Fibroblast of skin of back (primary cell): Measurements from ENCODE around the gene EXOC4.
"Not testable (repeated sequence)": the region's sequence is repeated elsewhere in the genome, so short reads cannot be mapped to it uniquely, and the experiment has no call there.

ENCODE experiments used
- DNase-seq: peaks from one replicate; pipeline ENCODE4 v3.0.0-alpha.2; 2013

EXOC4 gene

DNA sequence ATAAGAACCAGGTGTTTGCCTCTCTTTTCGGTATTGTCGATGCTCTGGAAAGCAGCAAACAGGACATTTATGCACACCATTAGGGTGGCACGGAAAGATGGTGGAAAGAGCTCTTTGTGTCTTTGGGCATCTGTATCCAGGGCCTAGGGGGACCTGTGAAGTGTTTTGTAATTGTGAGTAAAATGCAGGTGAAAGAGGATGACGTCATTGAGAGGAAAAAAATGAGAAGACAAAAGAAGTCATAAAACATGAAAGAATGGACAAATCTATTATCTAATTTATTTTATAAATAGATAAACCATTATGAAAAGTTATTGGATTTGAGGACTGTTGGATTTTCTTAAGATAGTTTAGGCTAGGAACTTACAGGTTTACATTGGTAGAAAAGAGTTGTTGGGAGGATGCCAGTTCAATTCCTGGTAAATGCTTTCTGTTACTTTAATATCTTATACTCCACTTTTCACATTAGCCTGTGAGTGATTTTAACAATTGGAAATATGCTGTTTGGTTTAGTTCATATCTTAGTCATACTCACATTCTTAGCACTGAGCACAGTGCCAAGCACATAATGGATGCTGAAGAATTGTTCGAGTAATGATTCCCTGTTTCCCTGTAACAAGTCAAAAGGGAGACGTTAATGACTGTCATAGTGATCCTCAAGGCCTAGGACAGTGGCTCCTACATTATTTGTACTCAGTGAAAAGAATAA lies 62.6 kb downstream of the EXOC4 start:
- peak; percentile 68 for DNase-seq

DNA sequence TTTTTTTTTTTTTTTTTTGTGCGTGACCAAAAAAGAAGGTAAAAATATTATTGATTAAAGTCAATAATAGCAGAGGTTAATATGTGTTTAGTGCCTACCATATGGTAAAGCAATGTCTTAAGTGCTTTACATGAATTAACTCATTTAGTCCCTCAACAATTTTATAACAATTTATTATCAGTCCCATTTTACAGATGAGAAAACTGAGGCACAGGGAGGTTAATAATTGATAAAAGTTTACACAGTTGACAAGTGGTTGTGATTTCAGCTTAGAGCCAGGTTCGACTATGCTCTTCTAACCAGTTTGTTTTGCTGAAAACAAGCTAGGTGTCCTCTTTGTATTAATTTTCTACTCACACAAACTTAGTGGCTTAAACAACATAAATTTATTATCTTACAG lies 67.0 kb downstream of the EXOC4 start:
- DNase-seq: no peak

DNA sequence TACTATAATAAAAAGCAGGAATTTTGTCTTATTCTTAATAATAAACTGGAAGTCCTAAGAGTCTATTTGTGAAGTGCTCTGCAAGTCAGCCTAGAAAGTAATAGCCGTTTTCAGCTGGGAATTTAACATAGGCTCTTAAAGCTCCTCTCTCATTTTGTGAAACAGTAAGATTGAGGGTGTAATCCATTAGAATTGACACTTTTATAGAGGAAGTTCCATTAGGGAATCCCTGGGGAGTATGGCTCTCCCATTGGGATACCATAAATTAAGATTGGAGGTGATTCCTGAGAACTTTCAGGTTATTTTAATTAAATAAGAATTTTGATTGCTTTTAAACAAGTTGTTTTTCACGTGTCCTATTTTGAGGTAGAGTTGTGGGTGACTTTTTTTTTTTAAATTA lies 68.0 kb downstream of the EXOC4 start:
- DNase-seq: no peak

GRCh38 chr7:133321366-133321765 lies 68.5 kb downstream of the EXOC4 start:
- DNase-seq: not testable (repeated sequence)

DNA sequence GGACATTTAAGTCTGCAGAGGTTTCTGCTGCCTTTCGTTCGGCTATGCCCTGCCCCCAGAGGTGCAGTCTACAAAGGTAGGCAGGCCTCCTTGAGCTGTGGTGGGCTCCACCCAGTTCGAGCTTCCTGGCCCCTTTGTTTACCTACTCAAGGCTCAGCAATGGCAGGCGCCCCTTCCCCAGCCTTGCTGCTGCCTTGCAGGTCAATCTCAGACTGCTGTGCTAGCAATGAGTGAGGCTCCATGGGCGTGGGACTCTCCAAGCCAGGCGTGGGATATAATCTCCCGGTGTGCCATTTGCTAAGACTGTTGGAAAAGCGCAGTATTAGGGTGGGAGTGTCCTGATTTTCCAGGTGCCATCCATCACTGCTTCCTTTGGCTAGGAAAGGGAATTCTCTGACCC lies 73.9 kb downstream of the EXOC4 start:
- DNase-seq: not testable (repeated sequence)

DNA sequence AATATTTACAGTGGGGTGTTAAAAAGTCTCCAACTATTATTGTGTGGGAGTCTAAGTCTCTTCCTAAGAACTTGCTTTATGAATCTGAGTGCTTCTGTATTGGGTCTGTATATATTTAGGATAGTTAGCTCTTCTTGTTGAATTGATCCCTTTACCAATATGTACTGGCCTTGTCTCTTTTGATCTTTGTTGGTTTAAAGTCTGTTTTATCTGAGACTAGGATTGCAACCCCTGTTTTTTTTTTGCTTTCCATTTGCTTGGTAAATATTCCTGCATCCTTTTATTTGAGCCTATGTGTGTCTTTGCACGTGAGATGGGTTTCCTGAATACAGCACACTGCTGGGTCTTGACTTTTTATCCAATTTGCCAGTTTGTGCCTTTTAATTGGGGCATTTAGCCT lies 75.1 kb downstream of the EXOC4 start:
- DNase-seq: not testable (repeated sequence)

DNA sequence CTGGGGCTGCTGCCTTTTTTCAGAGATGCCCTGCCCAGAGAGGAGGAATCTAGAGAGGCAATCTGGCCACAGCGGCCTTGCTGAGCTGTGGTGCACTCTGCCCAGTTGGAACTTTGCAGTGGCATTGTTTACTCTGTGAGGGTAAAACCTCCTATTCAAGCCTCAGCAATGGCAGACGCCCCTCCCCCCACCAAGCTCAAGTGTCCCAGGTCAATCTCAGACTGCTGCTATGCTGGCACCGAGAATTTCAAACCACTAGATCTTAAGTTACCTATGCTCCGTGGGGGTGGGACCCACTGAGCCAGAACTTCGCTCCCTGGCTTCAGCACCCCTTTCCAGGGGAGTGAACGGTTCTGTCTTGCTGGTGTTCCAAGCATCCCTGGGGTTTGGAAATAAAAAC lies 77.2 kb downstream of the EXOC4 start:
- DNase-seq: no peak

- peak; percentile 10 for DNase-seq
Measured at GRCh38 chr7:133331861-133332260, 79.0 kb downstream of the EXOC4 start.

- DNase-seq: no peak
Measured at GRCh38 chr7:133339772-133340171, 86.9 kb downstream of the EXOC4 start.

- DNase-seq: peak; percentile 13
Measured at GRCh38 chr7:133344275-133344674, 91.4 kb downstream of the EXOC4 start.

- DNase-seq: no peak
Measured at GRCh38 chr7:133345690-133346421, 93.0 kb downstream of the EXOC4 start.

- DNase-seq: no peak
Measured at GRCh38 chr7:133348250-133348649, 95.4 kb downstream of the EXOC4 start.

DNA sequence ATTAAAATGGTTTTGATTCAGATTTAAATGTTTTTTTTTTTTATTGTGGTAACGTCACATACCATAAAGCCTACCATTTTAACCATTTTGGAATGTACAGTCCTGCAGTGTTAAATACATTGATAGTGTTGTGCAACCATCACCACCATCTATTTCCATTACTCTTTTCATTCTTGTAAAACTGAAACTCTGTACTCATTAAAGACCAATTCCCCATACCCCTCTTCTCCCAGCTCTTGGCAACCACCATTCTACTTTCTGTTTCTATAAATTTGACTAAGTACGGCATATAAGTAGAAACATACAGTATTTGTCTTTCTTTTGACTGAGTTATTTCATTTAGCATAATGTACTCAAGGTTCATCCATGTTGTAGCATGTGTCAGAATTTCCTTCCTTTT lies 96.2 kb downstream of the EXOC4 start:
- no peak for DNase-seq

DNA sequence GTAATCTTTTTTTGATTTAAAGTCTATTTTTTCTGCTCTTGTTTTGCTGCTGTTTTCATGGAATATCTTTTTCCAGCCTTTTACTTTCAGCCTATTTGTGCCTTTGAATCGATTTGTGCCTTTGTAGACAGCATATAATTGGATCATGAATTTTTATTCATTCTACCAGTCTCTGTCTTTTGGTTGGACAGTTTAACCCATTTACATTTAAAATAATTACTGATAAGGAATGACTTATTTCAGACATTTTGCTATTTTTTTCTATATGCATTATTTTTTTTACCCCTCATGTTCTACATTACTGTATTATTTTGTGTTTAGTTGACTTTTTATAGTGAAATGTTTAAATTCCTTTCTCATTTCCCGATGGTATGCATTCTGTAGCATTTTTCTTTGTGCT lies 99.6 kb downstream of the EXOC4 start:
- no peak for DNase-seq

- DNase-seq: no peak
Measured at GRCh38 chr7:133353775-133354174, 100.9 kb downstream of the EXOC4 start.

DNA sequence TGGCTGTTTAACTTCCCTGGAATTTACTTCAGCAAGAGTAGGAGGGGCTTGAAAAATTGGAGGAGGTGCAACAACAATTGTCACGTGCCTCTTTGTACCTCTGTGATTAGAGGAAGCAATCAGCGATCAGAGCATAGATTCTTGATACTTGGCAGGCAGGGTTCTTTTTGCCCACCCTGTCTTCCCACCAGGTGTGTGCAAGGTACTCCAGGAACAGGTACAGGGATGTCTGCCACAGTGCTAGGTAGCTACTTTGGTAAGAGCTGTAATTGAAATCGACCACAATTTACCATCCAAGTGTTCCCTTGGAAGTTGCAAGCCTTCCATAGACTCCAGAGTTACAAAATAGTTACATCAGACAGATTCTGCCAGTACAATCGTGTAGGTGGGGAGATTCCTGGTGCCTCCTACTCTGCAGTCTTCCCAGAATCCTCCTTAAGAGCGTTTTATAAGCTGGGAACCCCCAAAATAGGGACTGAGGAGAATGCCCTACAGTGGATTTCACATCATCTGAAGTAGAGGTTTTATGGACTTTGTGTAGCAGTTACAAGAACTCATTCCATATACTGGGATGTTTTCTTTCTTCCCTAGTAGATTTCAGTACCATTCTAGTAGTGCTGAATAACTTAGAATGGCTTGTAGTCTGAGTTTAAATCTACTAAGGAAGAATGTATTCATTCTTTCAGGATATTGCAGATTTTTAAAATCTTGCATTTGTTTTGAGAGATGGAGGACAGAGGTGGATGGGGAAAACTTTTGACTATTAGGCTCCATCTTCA lies 101.9 kb downstream of the EXOC4 start:
- peak; percentile 10 for DNase-seq

- peak; percentile 83 for DNase-seq
Measured at GRCh38 chr7:133355325-133355708, 102.4 kb downstream of the EXOC4 start.

GRCh38 chr7:133355822-133356221 lies 102.9 kb downstream of the EXOC4 start:
- DNase-seq: no peak

- peak; percentile 44 for DNase-seq
Measured at GRCh38 chr7:133358708-133359107, 105.8 kb downstream of the EXOC4 start.

GRCh38 chr7:133359449-133359848 lies 106.6 kb downstream of the EXOC4 start:
- DNase-seq: peak; percentile 9

GRCh38 chr7:133360201-133360600 lies 107.3 kb downstream of the EXOC4 start:
- no peak for DNase-seq

- no peak for DNase-seq
Measured at GRCh38 chr7:133361806-133362205, 108.9 kb downstream of the EXOC4 start.

- DNase-seq: peak; percentile 85
Measured at GRCh38 chr7:133364959-133365690, 112.2 kb downstream of the EXOC4 start.
